ENCODE measurements around the gene SLC39A11.
"Not testable (repeated sequence)": the region's sequence is repeated elsewhere in the genome, so short reads cannot be mapped to it uniquely, and the experiment has no call there.

SLC39A11 gene

GRCh38 chr17:72765368-72766153, 326.9 kb downstream of the SLC39A11 start:
- no peak for DNase-seq (ENCODE audit: low read depth in 2 of 2, low spot score in 1 of 2)

GRCh38 chr17:72764632-72765041, 327.9 kb downstream of the SLC39A11 start:
- no peak for DNase-seq (ENCODE audit: low read depth in 2 of 2, low spot score in 1 of 2)

GRCh38 chr17:72763981-72764380, 328.5 kb downstream of the SLC39A11 start:
- no peak for DNase-seq (ENCODE audit: low read depth in 2 of 2, low spot score in 1 of 2)

- not testable (repeated sequence) for DNase-seq (ENCODE audit: low read depth in 2 of 2, low spot score in 1 of 2)
These were observed 330.5 kb downstream of the SLC39A11 start for GRCh38 chr17:72761893-72762575.

- DNase-seq (ENCODE audit: low read depth in 2 of 2, low spot score in 1 of 2) = no peak
These were observed 331.1 kb downstream of the SLC39A11 start for GRCh38 chr17:72761431-72761830.

- DNase-seq (ENCODE audit: low read depth in 2 of 2, low spot score in 1 of 2) = no peak
These were observed 332.1 kb downstream of the SLC39A11 start for GRCh38 chr17:72760368-72760767.

GRCh38 chr17:72759301-72759700, 333.2 kb downstream of the SLC39A11 start:
- DNase-seq (ENCODE audit: low read depth in 2 of 2, low spot score in 1 of 2) = no peak

- no peak for DNase-seq (ENCODE audit: low read depth in 2 of 2, low spot score in 1 of 2)
These were observed 336.2 kb downstream of the SLC39A11 start for GRCh38 chr17:72756256-72756655.

GRCh38 chr17:72754513-72754912, 338.0 kb downstream of the SLC39A11 start:
- no peak for DNase-seq (ENCODE audit: low read depth in 2 of 2, low spot score in 1 of 2)

GRCh38 chr17:72751746-72752145, 340.7 kb downstream of the SLC39A11 start:
- DNase-seq (ENCODE audit: low read depth in 2 of 2, low spot score in 1 of 2) = no peak

GRCh38 chr17:72749119-72749572, 343.3 kb downstream of the SLC39A11 start:
- no peak for DNase-seq (ENCODE audit: low read depth in 2 of 2, low spot score in 1 of 2)

- no peak for DNase-seq (ENCODE audit: low read depth in 2 of 2, low spot score in 1 of 2)
These were observed 345.0 kb downstream of the SLC39A11 start for GRCh38 chr17:72747501-72747900.

GRCh38 chr17:72745241-72745640, 347.2 kb downstream of the SLC39A11 start:
- DNase-seq (ENCODE audit: low read depth in 2 of 2, low spot score in 1 of 2) = no peak

- DNase-seq (ENCODE audit: low read depth in 2 of 2, low spot score in 1 of 2) = no peak
These were observed 349.4 kb downstream of the SLC39A11 start for GRCh38 chr17:72743037-72743467.

GRCh38 chr17:72737151-72737690, 355.3 kb downstream of the SLC39A11 start:
- no peak for DNase-seq (ENCODE audit: low read depth in 2 of 2, low spot score in 1 of 2)

GRCh38 chr17:72735592-72735991, 356.9 kb downstream of the SLC39A11 start:
- DNase-seq (ENCODE audit: low read depth in 2 of 2, low spot score in 1 of 2) = no peak

- no peak for DNase-seq (ENCODE audit: low read depth in 2 of 2, low spot score in 1 of 2)
These were observed 357.4 kb downstream of the SLC39A11 start for GRCh38 chr17:72735048-72735447.

GRCh38 chr17:72734613-72735012, 357.9 kb downstream of the SLC39A11 start:
- no peak for DNase-seq (ENCODE audit: low read depth in 2 of 2, low spot score in 1 of 2)

- DNase-seq (ENCODE audit: low read depth in 2 of 2, low spot score in 1 of 2) = no peak
These were observed 358.7 kb downstream of the SLC39A11 start for GRCh38 chr17:72733619-72734282.

- DNase-seq (ENCODE audit: low read depth in 2 of 2, low spot score in 1 of 2) = no peak
These were observed 359.4 kb downstream of the SLC39A11 start for GRCh38 chr17:72732893-72733618.

GRCh38 chr17:72730077-72730476, 362.4 kb downstream of the SLC39A11 start:
- DNase-seq (ENCODE audit: low read depth in 2 of 2, low spot score in 1 of 2) = no peak
